ENCODE measurements around the gene EXOC3L4.

Gene EXOC3L4

DNA sequence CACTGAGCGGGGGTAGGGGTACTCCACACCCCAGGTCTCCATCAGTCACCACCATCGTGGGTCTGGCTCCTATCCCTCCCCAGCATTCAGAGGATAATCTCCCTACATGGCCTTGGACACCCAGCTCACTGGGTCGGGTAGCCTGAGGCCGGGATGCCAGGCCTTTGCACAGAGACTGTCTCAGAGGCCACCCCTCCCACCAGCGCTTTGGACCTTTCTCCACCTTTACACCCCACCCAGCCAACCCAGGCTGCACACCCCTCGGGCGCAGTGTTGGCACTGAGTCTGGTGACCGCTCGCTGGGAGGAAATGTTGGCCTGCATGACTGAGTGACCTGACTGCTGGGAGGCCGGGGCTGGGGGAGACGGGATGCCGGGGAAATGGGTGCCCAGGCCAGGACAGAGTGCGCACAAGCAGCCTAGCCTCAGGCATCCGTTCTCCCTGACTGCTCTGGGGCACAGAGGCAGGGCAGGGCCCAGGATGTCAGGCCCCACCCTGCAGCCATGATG is 21.1 kb upstream of the EXOC3L4 start:
- Histone ChIP-seq H3K27me3 (replicated peaks) (no peaks in the 10 kb centered on the region), H3K36me3 (replicated peaks) (no peaks in the 10 kb centered on the region), H3K4me3 (ENCODE audit: low read depth, low read length) (no peak overlapping the region), H3K27ac (no peak overlapping the region)
- in situ Hi-C loops (cut with HindIII; ENCODE audit: low pct_ligation_motif_present, low sequenced_read_pairs), result no loop called here
- DNase-seq, result no peak
- TF ChIP-seq, protein P1, sequence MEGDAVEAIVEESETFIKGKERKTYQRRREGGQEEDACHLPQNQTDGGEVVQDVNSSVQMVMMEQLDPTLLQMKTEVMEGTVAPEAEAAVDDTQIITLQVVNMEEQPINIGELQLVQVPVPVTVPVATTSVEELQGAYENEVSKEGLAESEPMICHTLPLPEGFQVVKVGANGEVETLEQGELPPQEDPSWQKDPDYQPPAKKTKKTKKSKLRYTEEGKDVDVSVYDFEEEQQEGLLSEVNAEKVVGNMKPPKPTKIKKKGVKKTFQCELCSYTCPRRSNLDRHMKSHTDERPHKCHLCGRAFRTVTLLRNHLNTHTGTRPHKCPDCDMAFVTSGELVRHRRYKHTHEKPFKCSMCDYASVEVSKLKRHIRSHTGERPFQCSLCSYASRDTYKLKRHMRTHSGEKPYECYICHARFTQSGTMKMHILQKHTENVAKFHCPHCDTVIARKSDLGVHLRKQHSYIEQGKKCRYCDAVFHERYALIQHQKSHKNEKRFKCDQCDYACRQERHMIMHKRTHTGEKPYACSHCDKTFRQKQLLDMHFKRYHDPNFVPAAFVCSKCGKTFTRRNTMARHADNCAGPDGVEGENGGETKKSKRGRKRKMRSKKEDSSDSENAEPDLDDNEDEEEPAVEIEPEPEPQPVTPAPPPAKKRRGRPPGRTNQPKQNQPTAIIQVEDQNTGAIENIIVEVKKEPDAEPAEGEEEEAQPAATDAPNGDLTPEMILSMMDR (IDR thresholded peaks at IDR 0.05; ENCODE audit: low read depth, low read length, missing control alignments), result no peak

DNA sequence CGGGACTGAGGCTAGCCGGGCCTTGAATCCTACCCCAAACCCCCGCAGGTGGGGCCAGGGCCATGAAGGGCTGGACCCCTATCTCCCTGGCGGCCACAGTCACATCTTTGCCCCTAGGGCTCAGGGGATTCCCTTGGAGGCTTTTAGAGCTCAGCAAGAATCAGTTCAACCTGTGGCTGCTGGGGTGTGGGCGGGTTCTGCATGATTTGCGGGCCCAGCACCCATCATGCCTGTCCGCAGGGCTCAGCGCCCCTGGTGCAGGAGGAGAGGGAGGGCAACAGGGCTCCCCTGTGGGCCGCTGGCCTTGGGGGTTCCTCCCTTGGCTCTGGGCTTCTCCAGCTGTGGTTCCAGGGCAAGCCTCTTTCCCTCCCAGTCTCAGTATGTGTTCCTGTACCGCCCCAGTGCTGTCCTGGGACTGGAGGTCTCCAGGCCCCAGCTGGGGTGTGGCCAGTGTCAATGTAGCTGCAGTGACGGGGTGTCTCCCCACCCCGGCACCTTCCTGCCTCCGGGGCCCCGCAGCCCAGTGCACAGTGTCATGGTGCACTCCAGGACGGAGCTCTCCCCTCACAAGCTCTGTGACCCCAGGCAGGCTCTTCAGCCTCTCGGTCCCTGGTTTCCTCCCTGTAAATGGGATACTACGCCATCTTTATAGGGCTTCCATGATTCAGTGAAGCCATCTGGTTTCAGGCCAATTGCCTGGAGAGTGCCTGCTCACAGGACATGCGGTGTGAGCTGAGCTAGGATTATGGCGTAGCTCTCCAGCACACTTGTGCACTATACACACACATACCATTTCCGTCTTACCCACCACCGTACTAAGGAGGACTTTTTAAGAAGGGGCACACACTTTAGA is 20.4 kb upstream of the EXOC3L4 start:
- TF ChIP-seq, protein P1 (IDR thresholded peaks at IDR 0.05; ENCODE audit: low read depth, low read length, missing control alignments), result no peak
- no peak overlapping the region for H3K4me3 ChIP-seq (ENCODE audit: low read depth, low read length)
- H3K27me3 ChIP-seq (replicated peaks), result no peaks in the 10 kb centered on the region
- no peak for DNase-seq
- H3K36me3 ChIP-seq (replicated peaks), result no peaks in the 10 kb centered on the region
- in situ Hi-C loops (cut with HindIII; ENCODE audit: low pct_ligation_motif_present, low sequenced_read_pairs), result no loop called here
- H3K27ac ChIP-seq, result no peak overlapping the region

DNA sequence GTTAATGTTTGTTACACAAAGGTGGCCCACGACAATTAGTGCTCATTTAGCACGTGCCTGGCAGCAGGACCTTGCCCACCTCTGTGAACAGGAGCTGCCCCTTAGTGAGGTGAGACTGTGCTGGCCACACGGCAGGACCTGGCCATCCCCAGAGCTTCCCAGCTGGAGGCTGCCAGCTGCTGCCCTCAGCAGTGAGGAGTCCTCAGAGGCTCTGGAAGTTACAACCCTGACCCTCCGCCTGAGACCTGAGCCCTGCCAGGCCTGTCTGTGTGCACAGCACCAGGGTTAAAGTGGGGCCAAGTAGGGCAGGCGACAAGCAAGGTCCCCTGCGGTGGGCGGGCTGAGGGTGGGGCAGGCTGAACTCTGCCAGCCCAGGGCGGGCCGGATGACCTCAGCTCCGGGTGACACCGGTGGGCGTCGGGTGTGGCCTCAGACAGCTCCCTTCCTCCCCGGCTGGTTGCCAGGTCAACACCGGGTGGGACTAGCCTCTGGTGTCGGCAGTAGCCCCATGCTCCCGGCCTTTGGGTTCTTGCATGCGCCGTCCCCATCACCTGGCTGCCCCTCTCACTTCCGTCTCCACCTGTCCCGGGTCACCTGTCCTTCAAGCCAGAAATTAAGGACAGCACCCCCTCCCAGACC is 19.7 kb upstream of the EXOC3L4 start:
- TF ChIP-seq, protein P1 (IDR thresholded peaks at IDR 0.05; ENCODE audit: low read depth, low read length, missing control alignments), result no peak
- no peak overlapping the region for H3K27ac ChIP-seq
- no peak for DNase-seq
- H3K27me3 ChIP-seq (replicated peaks), result no peaks in the 10 kb centered on the region
- in situ Hi-C loops (cut with HindIII; ENCODE audit: low pct_ligation_motif_present, low sequenced_read_pairs), result no loop called here
- H3K36me3 ChIP-seq (replicated peaks), result no peaks in the 10 kb centered on the region
- no peak overlapping the region for H3K4me3 ChIP-seq (ENCODE audit: low read depth, low read length)

DNA sequence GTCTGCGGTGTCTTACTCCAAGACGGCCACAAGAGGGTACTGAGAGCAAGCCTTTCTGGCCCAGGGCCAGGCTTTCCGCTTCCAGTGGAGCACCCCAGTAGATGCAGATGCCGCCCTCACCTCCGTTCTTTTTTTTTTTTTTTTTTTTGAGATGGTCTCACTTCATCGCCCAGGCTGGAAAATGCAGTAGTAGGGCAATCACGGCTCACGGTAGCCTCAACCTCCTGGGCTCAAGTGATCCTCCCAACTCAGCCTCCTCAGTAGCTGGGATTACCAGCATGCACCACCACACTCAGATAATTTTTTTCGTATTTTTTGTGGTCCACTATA is 16.1 kb upstream of the EXOC3L4 start:
- peak; percentile 61 for DNase-seq
- no peak overlapping the region for H3K27ac ChIP-seq
- in situ Hi-C loops (cut with HindIII; ENCODE audit: low pct_ligation_motif_present, low sequenced_read_pairs), result no loop called here
- H3K27me3 ChIP-seq (replicated peaks), result no peaks in the 10 kb centered on the region
- TF ChIP-seq, protein P1 (IDR thresholded peaks at IDR 0.05; ENCODE audit: low read depth, low read length, missing control alignments), result peak; percentile 91
- no peaks in the 10 kb centered on the region for H3K36me3 ChIP-seq (replicated peaks)
- H3K4me3 ChIP-seq (ENCODE audit: low read depth, low read length), result no peak overlapping the region

DNA sequence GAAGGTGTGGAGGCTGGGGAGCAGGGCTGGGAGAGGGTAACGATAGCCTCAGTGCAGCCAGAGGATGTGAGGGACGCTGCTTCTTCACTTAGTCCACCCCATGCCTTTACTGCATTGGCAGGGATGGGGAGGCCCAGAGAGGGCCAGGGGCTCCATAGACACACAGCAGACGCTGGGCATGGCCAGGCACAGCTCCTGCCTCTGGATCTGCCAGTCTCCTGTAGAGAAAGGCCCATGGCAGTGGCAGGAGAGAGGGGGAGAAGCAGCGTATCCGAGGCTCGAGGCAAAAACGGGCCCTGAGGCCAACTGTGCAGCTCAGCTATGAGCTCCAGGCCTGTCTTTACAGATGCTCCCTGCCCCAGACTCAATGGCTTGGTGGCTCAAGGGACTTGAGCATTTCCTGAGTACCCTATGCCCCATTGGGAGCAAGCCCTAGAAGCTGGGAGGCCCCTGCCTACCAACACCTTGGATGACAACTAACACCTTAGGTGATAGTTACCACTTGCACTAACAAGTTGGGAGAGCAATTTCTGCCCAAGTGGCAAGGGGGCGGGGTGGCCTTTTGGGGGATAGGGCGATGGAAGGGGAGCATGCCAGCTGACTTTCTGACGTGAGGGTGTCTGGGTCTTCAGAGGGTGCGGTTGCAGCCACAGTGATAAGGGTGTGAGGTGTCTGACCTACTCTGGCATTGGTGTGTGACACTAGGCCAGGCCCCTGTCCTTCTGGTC is 15.5 kb upstream of the EXOC3L4 start:
- Histone ChIP-seq H3K36me3 (replicated peaks) (no peaks in the 10 kb centered on the region), H3K27me3 (replicated peaks) (peaks cover 2% of the 10 kb centered on the region), H3K27ac (no peak overlapping the region), H3K4me3 (ENCODE audit: low read depth, low read length) (no peak overlapping the region)
- in situ Hi-C loops (cut with HindIII; ENCODE audit: low pct_ligation_motif_present, low sequenced_read_pairs), result no loop called here
- no peak for DNase-seq
- TF ChIP-seq, protein P1 (IDR thresholded peaks at IDR 0.05; ENCODE audit: low read depth, low read length, missing control alignments), result no peak

Measured in brain microvascular endothelial cell (primary cell).